ENCODE data around the gene SREBF1.

The SREBF1 gene

DNA sequence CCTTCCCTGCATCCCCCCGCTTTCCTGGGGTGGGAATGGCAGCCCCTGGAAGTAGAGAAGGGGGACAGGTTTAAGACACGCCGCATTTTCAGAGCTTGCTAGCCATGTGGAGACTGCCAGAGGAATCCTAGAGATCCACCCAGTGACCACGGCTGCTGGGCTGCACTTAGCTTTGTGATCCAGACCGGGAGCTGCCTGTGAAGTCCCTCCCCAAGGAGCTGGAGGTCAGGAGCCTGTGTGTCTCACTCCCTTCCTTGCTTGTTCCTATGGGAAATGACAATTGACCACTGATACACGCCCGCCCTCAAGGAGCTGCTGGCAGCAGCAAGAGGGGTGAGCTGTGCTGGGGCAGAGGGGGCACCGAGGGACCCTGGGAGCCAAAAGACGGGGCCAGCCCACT lies 73.7 kb downstream of the SREBF1 start:
- TF ChIP-seq, protein P1, sequence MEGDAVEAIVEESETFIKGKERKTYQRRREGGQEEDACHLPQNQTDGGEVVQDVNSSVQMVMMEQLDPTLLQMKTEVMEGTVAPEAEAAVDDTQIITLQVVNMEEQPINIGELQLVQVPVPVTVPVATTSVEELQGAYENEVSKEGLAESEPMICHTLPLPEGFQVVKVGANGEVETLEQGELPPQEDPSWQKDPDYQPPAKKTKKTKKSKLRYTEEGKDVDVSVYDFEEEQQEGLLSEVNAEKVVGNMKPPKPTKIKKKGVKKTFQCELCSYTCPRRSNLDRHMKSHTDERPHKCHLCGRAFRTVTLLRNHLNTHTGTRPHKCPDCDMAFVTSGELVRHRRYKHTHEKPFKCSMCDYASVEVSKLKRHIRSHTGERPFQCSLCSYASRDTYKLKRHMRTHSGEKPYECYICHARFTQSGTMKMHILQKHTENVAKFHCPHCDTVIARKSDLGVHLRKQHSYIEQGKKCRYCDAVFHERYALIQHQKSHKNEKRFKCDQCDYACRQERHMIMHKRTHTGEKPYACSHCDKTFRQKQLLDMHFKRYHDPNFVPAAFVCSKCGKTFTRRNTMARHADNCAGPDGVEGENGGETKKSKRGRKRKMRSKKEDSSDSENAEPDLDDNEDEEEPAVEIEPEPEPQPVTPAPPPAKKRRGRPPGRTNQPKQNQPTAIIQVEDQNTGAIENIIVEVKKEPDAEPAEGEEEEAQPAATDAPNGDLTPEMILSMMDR (IDR thresholded peaks at IDR 0.05; ENCODE audit: extremely low read depth, insufficient read depth, missing control alignments) = no peak
- in situ Hi-C loops (cut with MboI; ENCODE audit: low pct_unique_long_range_greater_than_20kb, low sequenced_read_pairs, unreplicated experiment) = no loop called here
- no peak for DNase-seq (ENCODE audit: low spot score)

DNA sequence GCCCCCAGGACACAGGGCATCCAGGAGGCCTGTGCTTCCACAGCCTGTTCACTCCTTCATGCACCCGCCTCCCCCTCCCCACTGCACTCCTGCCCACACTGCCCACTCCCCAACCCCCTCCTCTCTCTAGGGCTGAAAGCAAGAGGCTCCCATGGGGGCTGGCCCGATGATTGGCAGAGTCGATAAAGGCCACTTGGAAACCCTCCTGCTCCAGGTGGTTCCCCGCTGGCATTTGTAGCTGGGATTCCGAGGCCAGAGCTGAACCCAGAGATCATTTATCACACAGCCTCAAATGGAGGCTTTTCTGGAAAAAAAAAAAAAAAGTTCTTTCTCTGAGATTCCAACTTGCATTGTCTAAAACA lies 74.1 kb downstream of the SREBF1 start:
- TF ChIP-seq, protein P1 (IDR thresholded peaks at IDR 0.05; ENCODE audit: extremely low read depth, insufficient read depth, missing control alignments) = no peak
- in situ Hi-C loops (cut with MboI; ENCODE audit: low pct_unique_long_range_greater_than_20kb, low sequenced_read_pairs, unreplicated experiment) = no loop called here
- DNase-seq (ENCODE audit: low spot score) = no peak
